ENCODE results near the gene SS18L1.

- TF ChIP-seq CTCF (IDR thresholded peaks at IDR 0.05; ENCODE audit: insufficient read depth, low read depth, low read length) (no peak), EZH2 (IDR thresholded peaks at IDR 0.05; ENCODE audit: insufficient read depth, low read length) (no peak)
Measured at GRCh38 chr20:62217913-62218773, 74.6 kb downstream of the SS18L1 start.

Measured in astrocyte (in vitro differentiated cells and primary cell).